D721Med (cell line): Measurements from ENCODE around the gene NRSN2.
"Not testable (repeated sequence)": the region's sequence is repeated elsewhere in the genome, so short reads cannot be mapped to it uniquely, and the experiment has no call there.

ENCODE experiments used
- DNase-seq: peaks from one replicate; pipeline ENCODE4 v3.0.0; 2011; ENCODE audit warnings: low spot score; ENCODE audit not compliant: insufficient read length
- FAIRE-seq: peaks from 2 replicates; lab custom pipeline; 2011; peaks lifted over from hg19 to GRCh38; lab: Jason Lieb, UNC
- TF ChIP-seq, protein P1 (sequence below): IDR thresholded peaks from 2 replicates; pipeline ENCODE4 v1.5.1; 2012; ENCODE audit warnings: mild to moderate bottlenecking, control low read depth; ENCODE audit not compliant: insufficient read depth; ENCODE audit errors: missing control alignments

Gene NRSN2

DNA sequence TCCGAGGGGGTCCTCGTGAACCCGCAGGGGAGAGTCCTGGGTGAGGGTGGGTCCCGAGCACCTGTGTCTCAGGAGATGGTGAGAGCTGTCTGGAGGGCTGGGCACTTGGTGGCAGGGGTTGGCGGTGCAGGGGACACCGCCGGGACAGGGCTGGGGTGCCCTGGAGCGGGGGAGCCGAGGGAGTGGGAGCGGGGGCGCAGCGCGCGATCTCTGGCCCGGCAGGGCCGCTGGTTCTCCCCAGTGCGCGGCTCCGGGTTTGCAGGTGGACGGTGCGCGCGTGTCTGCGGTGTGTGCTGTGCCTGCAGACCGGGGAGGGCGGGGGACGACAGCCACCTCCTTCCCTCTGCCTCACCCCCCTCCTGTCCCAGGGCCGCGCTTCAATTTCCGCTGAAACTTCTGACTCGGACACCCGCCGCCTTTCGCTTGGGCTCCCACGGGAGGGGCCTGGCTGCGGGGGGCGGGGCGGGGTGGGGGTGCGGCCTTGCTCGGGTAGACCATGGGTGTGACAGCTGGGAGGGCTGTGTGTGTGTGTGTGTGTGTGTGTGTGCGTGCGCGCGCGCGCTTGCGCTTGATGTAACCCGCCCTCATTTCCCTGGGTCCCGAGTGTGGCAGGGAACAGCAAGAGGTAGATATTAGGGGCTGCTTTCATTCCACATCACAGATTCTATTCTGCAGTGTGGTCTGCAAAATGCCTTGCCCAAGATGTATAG, 34.8 kb downstream of the NRSN2 start:
- FAIRE-seq, result no peak
- TF ChIP-seq, protein P1, sequence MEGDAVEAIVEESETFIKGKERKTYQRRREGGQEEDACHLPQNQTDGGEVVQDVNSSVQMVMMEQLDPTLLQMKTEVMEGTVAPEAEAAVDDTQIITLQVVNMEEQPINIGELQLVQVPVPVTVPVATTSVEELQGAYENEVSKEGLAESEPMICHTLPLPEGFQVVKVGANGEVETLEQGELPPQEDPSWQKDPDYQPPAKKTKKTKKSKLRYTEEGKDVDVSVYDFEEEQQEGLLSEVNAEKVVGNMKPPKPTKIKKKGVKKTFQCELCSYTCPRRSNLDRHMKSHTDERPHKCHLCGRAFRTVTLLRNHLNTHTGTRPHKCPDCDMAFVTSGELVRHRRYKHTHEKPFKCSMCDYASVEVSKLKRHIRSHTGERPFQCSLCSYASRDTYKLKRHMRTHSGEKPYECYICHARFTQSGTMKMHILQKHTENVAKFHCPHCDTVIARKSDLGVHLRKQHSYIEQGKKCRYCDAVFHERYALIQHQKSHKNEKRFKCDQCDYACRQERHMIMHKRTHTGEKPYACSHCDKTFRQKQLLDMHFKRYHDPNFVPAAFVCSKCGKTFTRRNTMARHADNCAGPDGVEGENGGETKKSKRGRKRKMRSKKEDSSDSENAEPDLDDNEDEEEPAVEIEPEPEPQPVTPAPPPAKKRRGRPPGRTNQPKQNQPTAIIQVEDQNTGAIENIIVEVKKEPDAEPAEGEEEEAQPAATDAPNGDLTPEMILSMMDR, result no peak
- no peak for DNase-seq

DNA sequence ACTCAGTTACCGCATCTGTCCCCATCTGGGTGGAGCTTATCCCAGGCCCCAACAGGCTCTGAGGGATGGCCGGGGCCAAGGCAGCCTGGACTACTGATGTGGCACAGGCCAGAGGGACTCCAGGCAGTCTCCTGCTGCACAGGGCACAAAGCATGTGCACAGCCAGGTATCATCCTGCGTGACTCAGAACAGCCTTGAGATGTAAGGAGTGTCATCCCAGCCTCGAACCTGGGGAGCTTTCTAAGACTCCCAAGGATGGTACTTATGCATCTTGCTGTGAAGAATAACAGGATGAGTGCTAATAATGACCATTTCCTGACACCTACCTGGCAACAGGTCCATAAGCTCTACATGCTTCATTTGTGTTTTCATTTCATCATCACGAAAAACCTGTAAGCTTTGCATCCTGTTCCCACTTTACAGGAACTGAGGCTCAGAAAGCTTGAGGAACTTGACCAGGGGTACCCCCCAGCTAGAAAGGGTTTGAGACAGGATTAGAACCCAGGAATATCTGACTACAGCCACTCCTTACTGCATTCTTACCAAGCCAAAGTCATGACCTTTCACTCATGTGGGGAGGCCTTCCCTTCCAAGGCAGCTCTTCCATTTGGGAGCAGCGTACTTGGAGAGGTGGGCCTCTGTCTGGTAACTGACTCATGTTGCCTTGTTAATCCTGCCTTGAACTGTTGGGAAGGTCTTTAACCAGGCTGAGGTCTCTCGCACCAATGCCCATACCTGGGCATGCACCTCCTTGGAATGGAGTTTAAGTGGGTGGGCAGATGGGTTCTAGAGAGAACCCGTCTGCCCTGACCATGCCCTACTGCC, 35.6 kb downstream of the NRSN2 start:
- TF ChIP-seq, protein P1, result no peak
- no peak for DNase-seq
- no peak for FAIRE-seq

DNA sequence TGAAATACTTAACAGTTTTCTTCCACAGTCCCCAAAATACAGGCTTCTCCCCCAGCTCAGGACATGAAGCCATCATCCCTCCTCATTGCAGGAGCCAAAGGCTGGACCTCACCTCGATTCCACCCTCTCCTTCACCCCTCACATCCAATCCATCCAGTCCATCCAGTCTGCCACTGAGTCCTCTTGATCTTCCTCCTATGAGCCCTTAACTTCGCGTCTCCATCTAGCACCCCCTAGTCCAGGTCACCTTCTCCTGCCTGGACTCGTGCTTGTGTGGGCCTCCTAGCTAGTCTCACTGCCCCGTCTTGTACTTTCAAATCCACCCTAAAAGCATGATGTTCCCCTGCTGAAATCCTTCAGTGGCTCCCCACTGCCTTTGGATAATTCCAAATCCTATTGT, 37.0 kb downstream of the NRSN2 start:
- DNase-seq (no peak), FAIRE-seq (no peak)
- TF ChIP-seq, protein P1, result no peak

DNA sequence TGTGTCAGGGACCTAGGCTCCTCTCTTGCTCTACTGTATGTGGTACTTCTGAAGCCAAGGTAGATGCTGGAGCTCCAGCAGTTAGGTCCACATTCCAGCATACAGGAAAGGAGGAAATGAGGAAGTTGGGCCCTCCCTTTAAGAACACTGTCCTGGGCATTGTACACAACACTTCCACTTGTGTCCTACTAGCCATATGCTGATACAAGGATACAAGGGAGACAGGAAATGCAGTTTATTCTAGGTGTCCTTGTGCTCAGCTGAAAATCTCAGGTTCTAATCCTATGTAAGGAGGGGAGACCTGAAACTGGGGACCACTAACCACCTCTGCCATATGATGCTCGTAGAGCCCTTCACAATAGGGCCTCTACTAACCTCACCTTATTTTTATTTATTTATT, 37.8 kb downstream of the NRSN2 start:
- DNase-seq, result no peak
- FAIRE-seq, result no peak
- TF ChIP-seq, protein P1, result no peak

DNA sequence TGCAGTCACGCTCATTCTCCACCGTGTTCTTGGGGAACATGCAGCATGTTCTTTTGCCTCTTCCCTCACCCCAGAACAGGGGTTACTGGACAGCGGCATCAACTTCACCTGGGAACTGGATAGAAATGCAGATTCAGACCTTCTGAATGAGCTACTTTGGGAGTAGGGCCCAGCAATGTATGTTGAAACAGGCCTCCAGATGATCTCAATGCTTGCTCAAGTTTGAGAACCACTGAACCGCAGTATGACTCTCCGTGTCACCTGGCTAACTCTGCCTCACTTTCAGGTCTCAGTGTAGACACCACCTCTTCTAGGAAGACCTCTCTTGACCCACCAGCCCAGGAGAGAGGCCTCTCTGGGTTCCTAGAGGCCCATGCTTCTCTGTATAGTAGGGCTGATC, 38.5 kb downstream of the NRSN2 start:
- no peak for DNase-seq
- TF ChIP-seq, protein P1, result no peak
- no peak for FAIRE-seq

DNA sequence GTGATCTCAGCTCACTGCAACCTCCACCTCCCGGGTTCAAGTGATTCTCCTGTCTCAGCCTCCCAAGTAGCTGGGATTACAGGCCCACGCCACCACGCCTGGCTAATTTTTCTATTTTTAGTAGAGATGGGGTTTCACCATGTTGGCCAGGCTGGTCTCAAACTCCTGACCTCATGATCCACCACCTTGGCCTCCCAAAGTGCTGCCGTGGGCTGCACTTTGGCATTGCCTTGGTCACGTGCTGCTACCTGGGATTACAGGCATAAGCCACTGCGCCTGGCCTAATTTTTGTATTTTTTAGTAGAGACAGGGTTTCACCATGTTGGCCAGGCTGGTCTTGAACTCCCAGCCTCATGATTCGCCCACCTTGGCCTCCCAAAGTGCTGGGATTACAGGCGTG, 39.7 kb downstream of the NRSN2 start:
- not testable (repeated sequence) for DNase-seq, FAIRE-seq

DNA sequence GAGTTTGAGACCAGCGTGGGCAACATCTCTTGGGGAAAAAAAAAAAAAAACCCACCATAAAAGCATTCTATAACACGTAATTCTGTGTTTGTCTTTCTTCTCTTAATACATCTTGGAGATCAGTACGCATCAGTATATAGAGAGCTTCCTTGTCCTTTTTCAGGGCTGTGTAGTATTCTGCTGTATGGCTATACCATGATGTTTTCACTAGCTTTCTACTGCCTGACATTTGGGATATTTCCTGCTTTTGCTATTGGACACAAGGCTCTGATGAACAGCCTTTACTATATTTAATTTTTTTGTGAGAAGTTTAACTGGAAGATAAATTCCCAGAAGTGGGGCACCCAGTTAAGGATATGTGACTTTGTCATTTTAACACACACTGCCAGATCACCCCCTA, 40.6 kb downstream of the NRSN2 start:
- TF ChIP-seq, protein P1, result no peak
- FAIRE-seq (no peak), DNase-seq (no peak)
